Measurements from ENCODE around the gene RRBP1.
A peak's percentile ranks its signal among the peaks of the same experiment; 100 is the strongest.

The RRBP1 gene

GRCh38 chr20:17694767-17695166 lies 12.7 kb upstream of the RRBP1 start:
- no peak overlapping the region for H3K27ac ChIP-seq
- ChIA-PET POLR2A (ENCODE audit: low non-redundant PET) (interaction anchor here (0.7 kb wide), 1 partner anchor 195 kb away, joined by 12 read pairs; no protein-coding TSS in a partner anchor), CTCF (interaction anchor here (0.6 to 0.7 kb wide), 2 partner anchors 208 to 243 kb away, joined by 3 read pairs; no protein-coding TSS in a partner anchor)
- TF ChIP-seq, protein P1, sequence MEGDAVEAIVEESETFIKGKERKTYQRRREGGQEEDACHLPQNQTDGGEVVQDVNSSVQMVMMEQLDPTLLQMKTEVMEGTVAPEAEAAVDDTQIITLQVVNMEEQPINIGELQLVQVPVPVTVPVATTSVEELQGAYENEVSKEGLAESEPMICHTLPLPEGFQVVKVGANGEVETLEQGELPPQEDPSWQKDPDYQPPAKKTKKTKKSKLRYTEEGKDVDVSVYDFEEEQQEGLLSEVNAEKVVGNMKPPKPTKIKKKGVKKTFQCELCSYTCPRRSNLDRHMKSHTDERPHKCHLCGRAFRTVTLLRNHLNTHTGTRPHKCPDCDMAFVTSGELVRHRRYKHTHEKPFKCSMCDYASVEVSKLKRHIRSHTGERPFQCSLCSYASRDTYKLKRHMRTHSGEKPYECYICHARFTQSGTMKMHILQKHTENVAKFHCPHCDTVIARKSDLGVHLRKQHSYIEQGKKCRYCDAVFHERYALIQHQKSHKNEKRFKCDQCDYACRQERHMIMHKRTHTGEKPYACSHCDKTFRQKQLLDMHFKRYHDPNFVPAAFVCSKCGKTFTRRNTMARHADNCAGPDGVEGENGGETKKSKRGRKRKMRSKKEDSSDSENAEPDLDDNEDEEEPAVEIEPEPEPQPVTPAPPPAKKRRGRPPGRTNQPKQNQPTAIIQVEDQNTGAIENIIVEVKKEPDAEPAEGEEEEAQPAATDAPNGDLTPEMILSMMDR (conservative IDR thresholded peaks at IDR 0.05; ENCODE audit: low read depth) = no peak
- no peak for DNase-seq (ENCODE audit: low spot score)

GRCh38 chr20:17693444-17694001 lies 11.5 kb upstream of the RRBP1 start:
- ChIA-PET POLR2A (ENCODE audit: low non-redundant PET) (no interaction called here), CTCF (interaction anchor here (1.4 kb wide), 1 partner anchor 11 kb away, joined by 6 read pairs; the partner anchor contains the start of gene RRBP1)
- no peak overlapping the region for H3K27ac ChIP-seq
- TF ChIP-seq, protein P1 (conservative IDR thresholded peaks at IDR 0.05; ENCODE audit: low read depth) = no peak
- DNase-seq (ENCODE audit: low spot score) = peak; percentile 39

GRCh38 chr20:17691758-17692157 lies 9.7 kb upstream of the RRBP1 start:
- no peak overlapping the region for H3K27ac ChIP-seq
- no peak for DNase-seq (ENCODE audit: low spot score)
- CTCF ChIA-PET = no interaction called here
- TF ChIP-seq, protein P1 (conservative IDR thresholded peaks at IDR 0.05; ENCODE audit: low read depth) = no peak
- POLR2A ChIA-PET (ENCODE audit: low non-redundant PET) = no interaction called here

DNA sequence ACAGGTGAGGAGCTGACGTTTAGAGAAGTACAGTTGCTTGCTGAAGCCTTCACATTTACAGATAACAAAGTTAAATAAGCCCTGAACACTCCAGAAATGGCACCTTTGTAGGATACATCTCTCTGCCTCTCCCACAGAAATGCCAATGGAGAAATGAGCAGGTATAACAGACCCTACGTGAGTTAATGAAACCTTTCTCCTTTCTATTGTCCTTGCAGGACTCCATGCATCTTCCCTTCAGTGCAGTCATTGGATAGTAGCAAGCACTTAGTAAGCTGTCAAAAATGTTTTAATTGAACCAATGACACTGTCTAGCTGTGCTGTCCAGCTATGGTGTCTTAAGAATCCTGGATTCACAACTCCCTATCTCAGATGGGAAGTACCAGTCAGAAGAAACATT lies 8.1 kb upstream of the RRBP1 start:
- CTCF ChIA-PET = interaction anchor here (0.6 to 0.9 kb wide), 2 partner anchors 22 to 268 kb away, joined by 3 read pairs; no protein-coding TSS in a partner anchor
- no peak overlapping the region for H3K27ac ChIP-seq
- POLR2A ChIA-PET (ENCODE audit: low non-redundant PET) = no interaction called here
- no peak for DNase-seq (ENCODE audit: low spot score)
- TF ChIP-seq, protein P1 (conservative IDR thresholded peaks at IDR 0.05; ENCODE audit: low read depth) = no peak

GRCh38 chr20:17688965-17689364 lies 6.9 kb upstream of the RRBP1 start:
- CTCF ChIA-PET = interaction anchor here (0.7 kb wide), 1 partner anchor 209 kb away, joined by 3 read pairs; no protein-coding TSS in a partner anchor
- POLR2A ChIA-PET (ENCODE audit: low non-redundant PET) = no interaction called here
- TF ChIP-seq, protein P1 (conservative IDR thresholded peaks at IDR 0.05; ENCODE audit: low read depth) = no peak
- DNase-seq (ENCODE audit: low spot score) = no peak
- no peak overlapping the region for H3K27ac ChIP-seq

GRCh38 chr20:17687800-17688199 lies 5.8 kb upstream of the RRBP1 start:
- TF ChIP-seq, protein P1 (conservative IDR thresholded peaks at IDR 0.05; ENCODE audit: low read depth) = no peak
- POLR2A ChIA-PET (ENCODE audit: low non-redundant PET) = no interaction called here
- CTCF ChIA-PET = no interaction called here
- no peak overlapping the region for H3K27ac ChIP-seq
- no peak for DNase-seq (ENCODE audit: low spot score)

Data from RWPE1 (cell line).